Activated T-helper 9 cell treated with anti-CD3 and anti-CD28 coated beads, Interleukin-2, amount 50 U/mL, for 16 hours (primary cell): ENCODE measurements around the gene CD5L.

Experiments
- DNase-seq: peaks from one replicate; pipeline ENCODE4 v3.0.0-alpha.2; 2020; ENCODE audit warnings: low read depth

Gene CD5L

DNA sequence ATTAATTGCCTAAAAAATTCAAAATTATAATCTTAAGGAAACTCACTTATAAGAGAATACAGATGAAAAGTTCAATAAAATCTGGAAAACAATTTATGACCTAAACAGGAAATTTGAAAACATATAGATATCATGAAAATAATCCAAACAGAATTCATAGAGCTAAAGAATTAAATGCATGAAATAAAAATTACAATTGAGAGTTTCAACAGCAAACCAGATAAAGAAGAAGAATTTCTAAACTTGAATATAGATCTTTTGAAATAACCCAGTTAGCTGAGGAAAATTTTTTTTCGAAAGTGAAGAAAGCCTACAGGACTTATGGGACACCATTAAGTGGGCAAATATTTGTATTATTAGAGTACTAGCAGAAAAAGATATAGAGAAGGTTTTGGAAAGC, 28.3 kb downstream of the CD5L start:
- DNase-seq = no peak

- DNase-seq = no peak
Observed at GRCh38 chr1:157806431-157807149, 35.0 kb downstream of the CD5L start.

DNA sequence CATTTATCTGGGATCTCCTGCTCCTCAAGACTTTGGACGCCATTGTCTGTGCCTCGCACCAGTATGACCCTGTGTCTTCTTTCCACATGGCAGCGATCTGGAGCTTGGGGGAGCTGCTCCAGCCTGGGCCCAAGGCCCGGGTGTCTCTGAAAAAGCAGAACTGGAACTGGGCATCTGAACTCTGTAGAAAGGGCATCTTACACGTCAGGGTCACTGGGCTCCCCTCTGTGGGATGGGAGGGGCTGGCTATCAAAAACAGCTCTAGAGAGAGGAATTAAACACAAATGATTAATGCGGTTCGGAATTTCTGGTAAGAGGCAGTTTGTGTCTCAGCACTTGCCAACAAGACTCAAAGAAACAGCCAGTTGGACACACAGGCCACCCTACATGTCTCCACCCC, 37.8 kb downstream of the CD5L start:
- no peak for DNase-seq

GRCh38 chr1:157799996-157800395, 41.6 kb downstream of the CD5L start:
- DNase-seq = no peak

- no peak for DNase-seq
Observed at GRCh38 chr1:157798211-157798610, 43.4 kb downstream of the CD5L start.

- DNase-seq = no peak
Observed at GRCh38 chr1:157785248-157785647, 56.4 kb downstream of the CD5L start.

GRCh38 chr1:157784801-157785200, 56.8 kb downstream of the CD5L start:
- DNase-seq = no peak

GRCh38 chr1:157782931-157783330, 58.7 kb downstream of the CD5L start:
- no peak for DNase-seq

GRCh38 chr1:157781048-157781447, 60.6 kb downstream of the CD5L start:
- no peak for DNase-seq
